ENCODE measurements around the gene KCNK2.

DNA sequence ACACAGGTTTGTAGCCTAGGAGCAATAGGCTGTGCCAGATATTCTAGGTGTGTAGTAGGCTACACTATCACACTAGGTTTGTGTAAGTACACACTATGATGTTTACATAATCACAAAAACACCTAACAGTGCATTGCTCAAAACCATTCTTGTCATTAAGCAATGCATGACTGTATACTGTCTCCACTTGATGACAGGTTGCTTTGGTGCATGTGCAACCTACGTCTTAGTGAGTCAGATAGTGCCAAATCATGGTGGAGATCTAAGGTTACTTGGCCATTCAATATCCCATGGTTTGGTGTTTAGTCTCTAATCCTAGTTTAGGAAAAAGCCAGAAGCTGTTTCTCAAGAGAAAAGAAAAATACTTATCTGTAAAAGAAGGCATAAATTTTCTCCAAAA is 181.1 kb downstream of the KCNK2 start:
- TF ChIP-seq, protein P1, sequence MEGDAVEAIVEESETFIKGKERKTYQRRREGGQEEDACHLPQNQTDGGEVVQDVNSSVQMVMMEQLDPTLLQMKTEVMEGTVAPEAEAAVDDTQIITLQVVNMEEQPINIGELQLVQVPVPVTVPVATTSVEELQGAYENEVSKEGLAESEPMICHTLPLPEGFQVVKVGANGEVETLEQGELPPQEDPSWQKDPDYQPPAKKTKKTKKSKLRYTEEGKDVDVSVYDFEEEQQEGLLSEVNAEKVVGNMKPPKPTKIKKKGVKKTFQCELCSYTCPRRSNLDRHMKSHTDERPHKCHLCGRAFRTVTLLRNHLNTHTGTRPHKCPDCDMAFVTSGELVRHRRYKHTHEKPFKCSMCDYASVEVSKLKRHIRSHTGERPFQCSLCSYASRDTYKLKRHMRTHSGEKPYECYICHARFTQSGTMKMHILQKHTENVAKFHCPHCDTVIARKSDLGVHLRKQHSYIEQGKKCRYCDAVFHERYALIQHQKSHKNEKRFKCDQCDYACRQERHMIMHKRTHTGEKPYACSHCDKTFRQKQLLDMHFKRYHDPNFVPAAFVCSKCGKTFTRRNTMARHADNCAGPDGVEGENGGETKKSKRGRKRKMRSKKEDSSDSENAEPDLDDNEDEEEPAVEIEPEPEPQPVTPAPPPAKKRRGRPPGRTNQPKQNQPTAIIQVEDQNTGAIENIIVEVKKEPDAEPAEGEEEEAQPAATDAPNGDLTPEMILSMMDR (IDR thresholded peaks at IDR 0.05; ENCODE audit: borderline replicate concordance, extremely low read depth, low read length, poor library complexity, severe bottlenecking) = no peak
- TF ChIP-seq EZH2 (IDR thresholded peaks at IDR 0.05; ENCODE audit: borderline replicate concordance, low read depth, low read length, severe bottlenecking) = no peak
